ENCODE data around the gene GALNT5. TPM values are rescaled to one million over a fixed set of nuclear protein-coding genes. Genes with fewer than 3 reads are reported as not detected.

Gene GALNT5
- total and polyA plus RNA-seq, 2 donors (not counting 3 experiments of a cell fraction or from before 2014, with no cell fraction given), result not detected

- FAIRE-seq (no peak), DNase-seq (ENCODE audit: low read depth, low spot score) (no peak)
- no peak overlapping the region for H3K27ac ChIP-seq (ENCODE audit: insufficient read depth, low read depth, low read length)
- no peak overlapping the region for H3K4me2 ChIP-seq (ENCODE audit: insufficient read depth, low read length)
- ChIA-PET POLR2A (no interaction called here), CTCF (no interaction called here)
- TF ChIP-seq GATA2 (IDR thresholded peaks at IDR 0.05; ENCODE audit: insufficient read depth, insufficient read length, low read depth, low read length) (no peak), POLR2A (IDR thresholded peaks at IDR 0.05; ENCODE audit: low read depth, low read length) (no peak), MYC (IDR thresholded peaks at IDR 0.05; ENCODE audit: low read depth, low read length) (no peak), POLR2AphosphoS5 (IDR thresholded peaks at IDR 0.05; ENCODE audit: insufficient read depth, low read depth, low read length) (no peak), JUN (IDR thresholded peaks at IDR 0.05; ENCODE audit: borderline replicate concordance, insufficient read depth, insufficient read length, low read depth) (no peak), MAX (IDR thresholded peaks at IDR 0.05; ENCODE audit: insufficient read depth, insufficient read length) (no peak), EZH2 (IDR thresholded peaks at IDR 0.05; ENCODE audit: borderline replicate concordance, low read depth, low read length, severe bottlenecking) (no peak), FOS (IDR thresholded peaks at IDR 0.05; ENCODE audit: borderline replicate concordance, insufficient read depth, low read length) (no peak)
- H2AFZ ChIP-seq (ENCODE audit: low read depth, low read length), result no peak overlapping the region
- no peaks in the 10 kb centered on the region for H3K4me1 ChIP-seq (ENCODE audit: control insufficient read depth, extremely low read depth, insufficient read depth, low read length)
- H3K36me3 ChIP-seq (ENCODE audit: control insufficient read depth in 2 of 2, extremely low read depth in 1 of 2, insufficient read depth in 2 of 2, low read length in 2 of 2), result no peaks in the 10 kb centered on the region
- H4K20me1 ChIP-seq (replicated peaks; ENCODE audit: control insufficient read depth, extremely low read depth, insufficient read depth, low read length), result no peaks in the 10 kb centered on the region
- BruUV-seq (replicated peaks), result no TSS peak
- intact Hi-C loops (cut with micrococcal nuclease), result no loop called here
- H3K9ac ChIP-seq (replicated peaks; ENCODE audit: extremely low read depth, insufficient read depth, low read length), result no peak overlapping the region
- H3K79me2 ChIP-seq (ENCODE audit: control insufficient read depth, insufficient read depth, low read length), result no peaks in the 10 kb centered on the region
- no peak overlapping the region for H3K4me3 ChIP-seq (replicated peaks in 1 of 3; ENCODE audit: insufficient read depth in 1 of 3, low read depth in 1 of 3, low read length in 3 of 3)
- dilution Hi-C loops (cut with MboI; ENCODE audit: extremely low pct_ligation_motif_present, low sequenced_read_pairs), result no loop called here
- H3K9me1 ChIP-seq (replicated peaks; ENCODE audit: control insufficient read depth, extremely low read depth, insufficient read depth, low read length), result no peaks in the 10 kb centered on the region
- no peaks in the 10 kb centered on the region for H3K9me3 ChIP-seq (replicated peaks; ENCODE audit: control insufficient read depth, insufficient read depth, low read length)
- no peaks in the 10 kb centered on the region for H3K27me3 ChIP-seq (ENCODE audit: control insufficient read depth in 2 of 2, insufficient read depth in 2 of 2, low read length in 2 of 2)
Measured at GRCh38 chr2:157236404-157236803, 21.1 kb upstream of the GALNT5 start.

DNA sequence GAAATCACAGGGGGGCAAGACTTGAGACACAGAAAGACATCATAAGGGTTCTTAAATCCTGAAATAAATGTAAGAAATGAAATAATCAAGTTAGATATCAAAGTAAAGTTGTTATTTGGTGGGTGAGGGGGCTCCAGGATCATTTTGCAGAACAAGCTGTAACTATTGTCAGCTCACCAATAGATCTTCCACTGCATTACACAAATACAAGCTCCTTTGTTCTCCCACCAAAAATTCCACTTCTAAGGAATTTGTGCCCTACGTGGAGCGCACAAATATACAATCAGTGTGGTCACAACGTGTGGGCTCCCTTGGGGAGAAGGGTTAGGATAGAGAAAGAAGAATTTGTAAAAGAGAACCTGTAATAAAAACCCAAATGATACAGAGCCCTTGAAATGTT, 19.2 kb upstream of the GALNT5 start:
- Histone ChIP-seq H3K27me3 (ENCODE audit: control insufficient read depth in 2 of 2, insufficient read depth in 2 of 2, low read length in 2 of 2) (no peaks in the 10 kb centered on the region), H3K79me2 (ENCODE audit: control insufficient read depth, insufficient read depth, low read length) (no peaks in the 10 kb centered on the region), H4K20me1 (replicated peaks; ENCODE audit: control insufficient read depth, extremely low read depth, insufficient read depth, low read length) (no peaks in the 10 kb centered on the region), H3K9me3 (replicated peaks; ENCODE audit: control insufficient read depth, insufficient read depth, low read length) (no peaks in the 10 kb centered on the region), H3K36me3 (ENCODE audit: control insufficient read depth in 2 of 2, extremely low read depth in 1 of 2, insufficient read depth in 2 of 2, low read length in 2 of 2) (no peaks in the 10 kb centered on the region), H3K4me1 (ENCODE audit: control insufficient read depth, extremely low read depth, insufficient read depth, low read length) (no peaks in the 10 kb centered on the region), H3K4me2 (ENCODE audit: insufficient read depth, low read length) (no peak overlapping the region), H3K9ac (replicated peaks; ENCODE audit: extremely low read depth, insufficient read depth, low read length) (no peak overlapping the region), H2AFZ (ENCODE audit: low read depth, low read length) (no peak overlapping the region), H3K4me3 (replicated peaks in 1 of 3; ENCODE audit: insufficient read depth in 1 of 3, low read depth in 1 of 3, low read length in 3 of 3) (no peak overlapping the region), H3K27ac (ENCODE audit: insufficient read depth, low read depth, low read length) (no peak overlapping the region), H3K9me1 (replicated peaks; ENCODE audit: control insufficient read depth, extremely low read depth, insufficient read depth, low read length) (no peaks in the 10 kb centered on the region)
- CTCF ChIA-PET, result no interaction called here
- BruUV-seq (replicated peaks), result no TSS peak
- POLR2A ChIA-PET, result no interaction called here
- no peak for TF ChIP-seq POLR2A (IDR thresholded peaks at IDR 0.05; ENCODE audit: low read depth, low read length)
- TF ChIP-seq GATA2 (IDR thresholded peaks at IDR 0.05; ENCODE audit: insufficient read depth, insufficient read length, low read depth, low read length), result no peak
- no peak for TF ChIP-seq JUN (IDR thresholded peaks at IDR 0.05; ENCODE audit: borderline replicate concordance, insufficient read depth, insufficient read length, low read depth)
- no peak for TF ChIP-seq MYC (IDR thresholded peaks at IDR 0.05; ENCODE audit: low read depth, low read length)
- TF ChIP-seq FOS (IDR thresholded peaks at IDR 0.05; ENCODE audit: borderline replicate concordance, insufficient read depth, low read length), result no peak
- no peak for TF ChIP-seq CTCF (IDR thresholded peaks at IDR 0.05; ENCODE audit: extremely low read depth in 1 of 2, insufficient read depth in 1 of 2, low read depth in 1 of 2, low read length in 2 of 2)
- TF ChIP-seq POLR2AphosphoS5 (IDR thresholded peaks at IDR 0.05; ENCODE audit: insufficient read depth, low read depth, low read length), result no peak
- no peak for TF ChIP-seq EZH2 (IDR thresholded peaks at IDR 0.05; ENCODE audit: borderline replicate concordance, low read depth, low read length, severe bottlenecking)
- no peak for TF ChIP-seq MAX (IDR thresholded peaks at IDR 0.05; ENCODE audit: insufficient read depth, insufficient read length)
- dilution Hi-C loops (cut with MboI; ENCODE audit: extremely low pct_ligation_motif_present, low sequenced_read_pairs) (no loop called here), intact Hi-C loops (cut with micrococcal nuclease) (no loop called here)
- no peak for DNase-seq (ENCODE audit: low read depth, low spot score)
- no peak for FAIRE-seq
